SIG-M5 treated with dmso at 0.1 percent for 504 hours (cell line): ENCODE data around the gene ACADSB.
A peak's percentile ranks its signal among the peaks of the same experiment; 100 is the strongest.

Experiments used
- DNase-seq: peaks from one replicate; lab custom pipeline; 2025; ENCODE audit not compliant: unreplicated experiment; lab: John Stamatoyannopoulos, UW

ACADSB gene

DNA sequence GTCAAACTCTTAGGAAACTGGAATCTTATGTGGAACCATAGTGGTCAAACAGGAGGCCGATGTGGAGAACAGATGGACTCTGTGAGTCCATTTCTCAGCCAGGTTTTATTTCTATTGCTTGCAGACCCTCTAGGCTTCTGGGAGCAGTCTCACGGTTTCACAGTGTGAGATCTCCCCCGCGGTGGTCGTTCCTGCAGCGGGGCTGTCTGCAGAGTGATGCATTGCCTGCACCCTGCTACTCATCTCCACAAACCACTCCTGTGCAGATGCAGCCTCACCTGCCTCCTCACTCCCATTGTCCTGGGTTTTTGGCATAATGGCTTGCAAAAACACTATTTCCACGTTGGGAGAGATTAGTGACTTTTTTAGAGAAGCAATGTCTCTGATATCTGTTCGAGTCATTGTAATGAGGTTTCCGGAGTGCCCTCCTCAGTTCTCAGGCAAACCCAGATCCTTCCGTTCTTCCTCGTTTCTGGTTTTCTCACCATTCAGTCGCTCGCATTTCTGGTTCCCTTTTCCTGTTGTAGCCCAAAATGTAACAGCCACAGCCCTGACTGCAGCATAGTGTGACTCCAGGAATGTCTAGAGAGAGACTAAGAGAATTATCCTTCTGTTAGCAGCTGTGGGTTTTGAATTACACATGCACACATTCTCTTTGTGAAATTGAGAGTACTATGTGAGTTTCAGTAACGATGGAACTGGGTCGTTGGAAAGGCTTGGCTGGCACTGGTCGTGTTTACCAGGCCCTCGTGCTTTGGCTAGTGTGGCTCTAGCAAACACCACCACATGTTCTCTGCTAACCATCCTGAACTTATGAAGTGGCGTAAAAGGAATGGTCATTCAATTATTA is 30.2 kb downstream of the ACADSB start:
- DNase-seq: no peak

- DNase-seq: no peak
These were observed 30.8 kb downstream of the ACADSB start for GRCh38 chr10:123039632-123039930.

DNA sequence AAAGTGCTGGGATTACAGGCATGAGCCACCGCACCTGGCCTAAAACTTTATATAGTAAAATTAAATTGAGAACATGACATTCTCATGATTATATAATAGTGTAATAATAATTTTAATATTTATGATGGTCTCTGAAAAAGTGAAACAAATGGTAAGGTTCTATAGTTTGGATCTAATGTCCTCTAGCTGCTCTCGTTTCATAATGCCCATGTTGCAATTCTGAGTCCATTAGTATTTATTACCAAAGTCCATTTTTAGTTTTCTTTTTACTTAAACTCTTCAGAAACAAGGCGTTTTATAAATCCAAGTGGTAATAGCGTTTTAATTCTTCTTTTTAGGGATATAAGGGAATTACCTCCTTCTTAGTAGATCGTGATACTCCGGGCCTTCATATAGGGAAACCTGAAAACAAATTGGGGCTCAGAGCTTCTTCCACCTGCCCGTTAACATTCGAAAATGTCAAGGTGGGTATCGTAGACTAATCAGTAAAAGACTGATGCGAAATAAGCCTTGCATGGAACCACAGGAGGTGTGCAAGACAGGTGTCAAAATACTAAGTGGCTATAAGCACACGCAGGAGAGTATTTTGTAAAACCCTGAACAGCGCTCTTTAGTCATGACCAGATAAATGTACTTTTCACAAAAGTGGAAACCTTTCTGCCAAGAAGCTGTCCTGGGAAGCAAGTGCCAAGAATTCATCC is 34.1 kb downstream of the ACADSB start:
- DNase-seq: no peak

DNA sequence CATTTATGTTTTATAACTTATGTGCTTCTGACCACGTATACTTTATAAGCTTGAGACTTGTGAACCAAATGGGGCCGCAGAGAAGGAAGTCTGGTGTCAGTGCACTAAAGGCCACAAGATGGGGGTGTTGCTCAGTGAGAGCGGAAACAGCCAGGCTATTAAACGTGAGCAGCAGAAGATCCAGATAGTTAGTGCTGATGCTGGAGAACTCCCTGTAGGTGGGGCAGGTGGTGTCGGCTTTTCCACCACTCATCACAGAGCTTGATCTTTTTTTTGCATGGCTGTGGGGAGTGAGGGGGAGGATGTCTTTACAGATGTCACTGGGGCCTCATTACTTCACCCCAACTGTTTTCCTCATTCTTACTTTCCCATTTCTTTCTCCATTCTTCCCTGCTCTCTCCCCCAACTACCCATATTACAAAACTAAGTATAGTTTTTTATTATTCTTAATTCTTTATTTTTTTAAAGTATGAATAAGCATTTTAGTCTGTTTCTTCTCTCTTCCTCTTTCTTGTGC is 34.7 kb downstream of the ACADSB start:
- peak; percentile 69 for DNase-seq

DNA sequence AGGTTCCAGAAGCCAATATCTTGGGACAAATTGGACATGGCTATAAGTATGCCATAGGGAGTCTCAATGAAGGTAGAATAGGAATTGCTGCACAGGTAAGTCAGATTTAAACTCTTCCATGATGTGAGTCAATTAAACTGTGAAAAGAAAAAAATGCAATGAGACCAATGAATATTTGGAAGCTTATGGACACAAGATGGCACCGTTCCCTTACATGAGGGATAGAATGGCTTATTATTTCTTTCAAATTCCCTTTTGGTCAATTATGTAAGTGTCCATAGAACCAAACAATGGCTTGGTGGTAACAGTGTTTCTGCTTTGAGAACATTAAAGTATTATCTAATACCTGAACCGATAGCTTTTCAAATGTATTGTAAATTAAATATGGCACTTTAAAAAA is 35.6 kb downstream of the ACADSB start:
- DNase-seq: no peak

DNA sequence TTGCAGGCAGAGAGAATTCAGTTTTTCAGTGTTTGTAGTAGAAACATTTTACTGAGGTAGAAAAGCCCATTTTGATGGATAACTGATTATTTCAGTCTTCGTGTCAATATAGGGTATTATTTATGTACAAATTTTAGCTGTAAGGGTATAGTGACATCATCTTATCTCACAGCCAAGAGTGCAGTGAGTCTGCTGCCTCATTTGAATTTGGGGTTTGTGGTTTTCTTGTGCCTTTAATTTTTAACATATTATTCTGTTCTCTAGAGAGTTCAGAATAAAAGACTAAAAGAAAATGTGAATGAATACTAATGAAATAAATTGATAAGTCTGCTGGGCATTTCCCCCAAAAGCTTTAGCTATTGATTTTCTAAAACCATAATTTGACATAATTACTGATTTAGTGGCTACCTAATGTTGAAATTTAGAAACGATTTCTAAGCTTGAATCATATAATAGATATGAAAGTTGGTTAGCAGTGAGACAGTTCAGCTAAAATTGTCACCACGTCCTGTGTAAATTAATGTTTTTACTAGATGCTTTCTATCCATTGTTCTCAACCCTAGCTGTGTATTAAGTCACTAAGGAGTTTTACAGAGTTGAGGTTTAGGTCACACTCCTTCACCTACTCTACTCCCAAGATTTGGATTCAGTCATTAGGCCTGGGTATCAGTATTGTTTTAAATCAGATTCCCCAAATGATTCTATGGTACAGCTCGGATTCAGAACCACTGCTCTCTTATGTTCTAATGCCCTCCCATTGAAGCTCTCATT is 37.3 kb downstream of the ACADSB start:
- DNase-seq: no peak

DNA sequence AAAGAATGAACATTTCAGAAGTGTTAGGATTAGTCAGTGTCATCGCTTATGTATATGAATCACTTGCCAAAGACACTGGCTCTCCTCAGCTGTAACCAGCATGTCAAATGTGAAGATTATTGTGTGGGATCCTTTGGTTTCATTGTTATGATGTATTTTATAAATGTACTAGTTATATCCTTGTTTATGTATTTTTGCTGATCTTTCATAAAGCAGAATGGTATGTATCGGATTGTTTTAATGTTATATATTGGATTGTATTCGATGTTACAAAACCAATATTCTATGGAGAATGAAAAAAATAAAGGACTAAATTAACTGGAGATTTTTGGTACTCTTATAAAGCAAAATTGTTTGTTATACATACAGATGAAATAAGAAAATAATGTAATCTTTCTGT is 49.2 kb downstream of the ACADSB start:
- DNase-seq: no peak

GRCh38 chr10:123061865-123062264 is 53.1 kb downstream of the ACADSB start:
- no peak for DNase-seq

DNA sequence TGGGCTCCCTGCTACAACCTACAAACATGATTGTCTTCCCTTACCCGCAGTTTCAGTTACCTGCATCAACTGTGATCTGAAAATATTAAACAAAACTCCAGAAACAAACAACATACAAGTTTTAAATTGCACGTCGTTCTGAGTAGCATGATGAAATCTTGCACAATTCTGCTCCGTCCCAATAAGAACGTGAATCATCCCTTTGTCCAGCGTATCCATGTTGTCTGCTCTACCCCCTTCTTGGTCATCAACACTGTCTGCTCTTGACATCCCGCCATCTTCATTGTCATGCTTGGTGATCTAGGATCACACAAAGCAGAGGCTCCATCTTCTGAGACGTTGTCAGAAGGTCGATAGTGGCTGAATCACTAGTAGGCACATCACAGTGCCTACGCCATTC is 53.9 kb downstream of the ACADSB start:
- DNase-seq: no peak

GRCh38 chr10:123068087-123068853 is 59.5 kb downstream of the ACADSB start:
- no peak for DNase-seq

- no peak for DNase-seq
These were observed 60.6 kb downstream of the ACADSB start for GRCh38 chr10:123069246-123069986.

GRCh38 chr10:123073187-123073586 is 64.4 kb downstream of the ACADSB start:
- no peak for DNase-seq

DNA sequence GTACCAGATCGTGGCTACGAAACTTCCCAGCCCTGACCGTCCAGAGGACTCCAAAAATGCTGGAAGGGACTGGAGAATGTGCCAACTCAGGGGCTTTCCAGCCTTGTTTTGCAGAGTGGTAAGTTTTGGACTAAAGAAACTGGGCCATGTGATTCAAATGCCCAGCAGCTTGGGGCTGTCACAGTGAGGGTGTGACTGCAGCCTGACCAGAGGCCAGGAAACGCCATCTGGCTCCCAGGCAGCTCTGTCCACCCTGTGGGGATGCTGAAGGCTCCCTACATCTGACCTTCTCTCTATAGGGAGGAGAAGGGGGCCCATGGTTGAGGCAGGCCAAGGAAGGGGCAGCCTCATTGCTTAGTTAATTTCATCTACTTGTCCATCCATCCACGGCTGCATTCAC is 65.4 kb downstream of the ACADSB start:
- DNase-seq: no peak

DNA sequence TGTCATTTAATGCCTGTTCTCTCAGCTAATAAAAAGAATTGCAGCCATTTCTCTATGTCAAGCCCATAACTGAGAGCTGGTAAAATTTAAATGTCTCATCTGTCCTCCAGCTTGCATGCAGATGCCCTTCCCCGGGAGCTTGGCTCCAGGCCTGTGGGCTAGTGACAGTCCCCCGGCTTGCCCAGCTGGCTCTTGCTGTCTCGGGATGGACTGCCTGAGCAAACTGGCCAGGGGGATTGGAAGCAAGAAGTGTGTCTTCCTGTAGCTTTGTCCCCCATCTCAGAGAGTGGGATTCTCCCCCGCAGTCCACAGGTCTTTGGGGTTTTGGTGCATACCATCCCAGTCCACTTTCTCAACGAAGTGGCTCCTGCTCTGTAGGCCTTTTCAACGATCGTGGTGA is 73.1 kb downstream of the ACADSB start:
- no peak for DNase-seq

DNA sequence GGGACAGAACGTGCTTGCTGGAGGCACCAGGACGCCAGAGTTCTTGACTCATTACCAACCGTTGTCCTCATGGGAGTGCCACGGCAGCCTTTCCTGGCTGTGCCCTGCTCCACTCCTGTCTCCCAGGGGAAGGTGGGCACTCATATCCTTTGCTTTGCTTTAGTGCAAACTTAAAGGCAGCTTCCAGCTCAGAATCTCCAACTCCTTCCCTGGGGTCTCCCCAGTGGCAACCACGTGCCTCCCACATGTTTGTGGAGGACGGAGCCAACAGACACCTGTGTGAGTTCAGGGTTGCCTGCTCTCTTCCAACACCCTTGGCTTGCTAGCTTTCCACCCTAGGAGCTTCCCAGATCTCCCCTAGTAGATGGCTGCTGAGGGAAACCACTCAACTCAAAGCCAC is 75.0 kb downstream of the ACADSB start:
- no peak for DNase-seq

DNA sequence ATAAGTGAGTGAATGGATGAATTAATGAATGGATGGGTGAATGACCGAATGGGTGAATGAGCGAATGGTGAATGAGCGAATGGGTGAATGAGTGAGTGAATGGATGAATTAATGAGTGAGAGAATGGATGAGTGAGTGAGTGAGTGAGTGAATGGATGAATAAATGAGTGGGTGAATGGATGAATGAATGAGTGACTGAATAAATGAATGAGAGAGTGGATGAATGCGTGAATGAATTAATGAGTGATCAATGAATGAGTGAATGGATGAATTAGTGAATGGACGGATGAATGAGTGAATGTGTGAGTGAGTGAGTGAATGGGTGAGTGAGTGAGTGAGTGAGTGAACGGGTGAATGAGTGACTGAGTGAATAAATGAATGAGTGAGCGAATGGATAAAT is 77.5 kb downstream of the ACADSB start:
- no peak for DNase-seq

- DNase-seq: no peak
These were observed 78.5 kb downstream of the ACADSB start for GRCh38 chr10:123087348-123087747.

GRCh38 chr10:123087786-123088185 is 79.0 kb downstream of the ACADSB start:
- DNase-seq: no peak

GRCh38 chr10:123092635-123093414 is 84.0 kb downstream of the ACADSB start:
- no peak for DNase-seq

DNA sequence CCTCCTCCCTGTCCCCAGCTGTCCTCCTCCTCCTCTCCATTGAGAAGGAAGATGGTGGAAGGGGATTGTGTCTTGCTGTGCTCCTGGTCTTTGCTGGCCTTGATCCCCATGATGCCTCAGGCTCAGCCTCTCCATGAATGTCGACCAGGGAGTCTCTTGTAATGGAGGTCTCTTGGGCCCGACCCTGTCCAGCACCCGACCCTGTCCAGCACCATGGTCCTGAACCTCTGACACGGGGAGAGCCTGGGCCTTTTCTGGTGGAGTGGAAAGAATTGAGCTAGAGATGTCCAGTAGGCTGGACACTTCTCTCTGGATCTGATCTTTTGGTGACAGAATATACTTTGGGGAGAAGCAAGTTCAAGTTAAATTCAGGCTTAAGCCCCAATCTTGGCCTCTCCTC is 84.7 kb downstream of the ACADSB start:
- no peak for DNase-seq
